ENCODE data around the gene CHIT1. TPM values are rescaled to one million over a fixed set of nuclear protein-coding genes. Genes with fewer than 3 reads are reported as not detected.
"Not testable (repeated sequence)": the region's sequence is repeated elsewhere in the genome, so short reads cannot be mapped to it uniquely, and the experiment has no call there.

The CHIT1 gene
- polyA plus RNA-seq, 1 experiment: not detected

DNA sequence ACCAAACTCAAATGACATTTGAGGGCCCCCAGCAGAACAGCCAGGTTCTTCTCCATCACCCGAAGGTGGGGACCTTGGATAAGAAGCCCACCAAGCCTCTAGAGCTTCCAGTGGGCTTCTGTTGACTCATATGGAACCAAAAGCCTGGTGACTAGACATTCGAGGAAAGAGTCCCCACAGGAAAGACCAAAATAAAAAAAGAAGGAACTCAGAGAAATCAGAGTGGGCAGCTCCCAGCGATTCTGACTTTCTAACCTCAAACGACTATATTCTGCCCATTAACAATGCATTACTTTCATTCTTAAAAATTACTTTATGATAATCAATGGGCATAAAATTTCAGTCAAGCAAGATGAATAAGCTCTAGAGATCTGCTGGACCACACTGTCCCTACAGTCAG, 9.6 kb upstream of the CHIT1 start:
- Histone ChIP-seq H3K27me3 (ENCODE audit: control insufficient read depth, insufficient read depth, low read length) (no peaks in the 10 kb centered on the region; the same call in none of the 2 replicates), H3K4me3 (ENCODE audit: low read depth, low read length) (no peak overlapping the region), H3K36me3 (ENCODE audit: control insufficient read depth, insufficient read depth, low read length) (no peaks in the 10 kb centered on the region)
- DNase-seq (ENCODE audit: low read depth): no peak
- TF ChIP-seq, protein P1, sequence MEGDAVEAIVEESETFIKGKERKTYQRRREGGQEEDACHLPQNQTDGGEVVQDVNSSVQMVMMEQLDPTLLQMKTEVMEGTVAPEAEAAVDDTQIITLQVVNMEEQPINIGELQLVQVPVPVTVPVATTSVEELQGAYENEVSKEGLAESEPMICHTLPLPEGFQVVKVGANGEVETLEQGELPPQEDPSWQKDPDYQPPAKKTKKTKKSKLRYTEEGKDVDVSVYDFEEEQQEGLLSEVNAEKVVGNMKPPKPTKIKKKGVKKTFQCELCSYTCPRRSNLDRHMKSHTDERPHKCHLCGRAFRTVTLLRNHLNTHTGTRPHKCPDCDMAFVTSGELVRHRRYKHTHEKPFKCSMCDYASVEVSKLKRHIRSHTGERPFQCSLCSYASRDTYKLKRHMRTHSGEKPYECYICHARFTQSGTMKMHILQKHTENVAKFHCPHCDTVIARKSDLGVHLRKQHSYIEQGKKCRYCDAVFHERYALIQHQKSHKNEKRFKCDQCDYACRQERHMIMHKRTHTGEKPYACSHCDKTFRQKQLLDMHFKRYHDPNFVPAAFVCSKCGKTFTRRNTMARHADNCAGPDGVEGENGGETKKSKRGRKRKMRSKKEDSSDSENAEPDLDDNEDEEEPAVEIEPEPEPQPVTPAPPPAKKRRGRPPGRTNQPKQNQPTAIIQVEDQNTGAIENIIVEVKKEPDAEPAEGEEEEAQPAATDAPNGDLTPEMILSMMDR (IDR thresholded peaks at IDR 0.05; ENCODE audit: insufficient read depth, low read depth, low read length): no peak
- CTCF ChIA-PET: interaction anchor here (0.7 to 3.6 kb wide), 3 partner anchors 23 to 30 kb away, joined by 3 to 13 read pairs (median 5); no protein-coding TSS in a partner anchor
- POLR2A ChIA-PET: no interaction called here

DNA sequence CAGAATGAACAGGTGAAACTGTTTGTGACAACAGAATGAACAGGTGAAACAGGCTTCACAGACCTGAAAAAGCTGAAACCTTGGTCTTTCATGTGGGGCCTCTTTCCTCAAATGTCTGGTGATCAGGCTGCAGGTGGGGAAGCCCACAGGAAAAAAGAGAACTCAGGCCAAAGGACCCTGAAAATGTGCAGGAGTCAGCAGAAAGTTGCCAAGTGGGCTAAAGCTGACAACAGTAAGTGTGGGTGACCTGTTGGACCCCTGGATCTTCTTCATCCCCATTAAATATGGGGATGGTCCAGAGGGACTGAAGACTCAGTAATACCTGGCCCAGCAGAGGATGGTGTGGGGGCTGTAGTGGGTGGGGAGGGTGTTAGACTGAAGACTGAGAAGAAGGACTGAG, 9.1 kb upstream of the CHIT1 start:
- ChIA-PET CTCF (interaction anchor here (0.7 to 3.6 kb wide), 3 partner anchors 23 to 31 kb away, joined by 3 to 13 read pairs (median 5); no protein-coding TSS in a partner anchor), POLR2A (no interaction called here)
- H3K36me3 ChIP-seq (ENCODE audit: control insufficient read depth, insufficient read depth, low read length): no peaks in the 10 kb centered on the region
- TF ChIP-seq, protein P1 (IDR thresholded peaks at IDR 0.05; ENCODE audit: insufficient read depth, low read depth, low read length): no peak
- H3K4me3 ChIP-seq (ENCODE audit: low read depth, low read length): no peak overlapping the region
- peaks cover under 1% of the 10 kb centered on the region for H3K27me3 ChIP-seq (ENCODE audit: control insufficient read depth, insufficient read depth, low read length)
- DNase-seq (ENCODE audit: low read depth): no peak

DNA sequence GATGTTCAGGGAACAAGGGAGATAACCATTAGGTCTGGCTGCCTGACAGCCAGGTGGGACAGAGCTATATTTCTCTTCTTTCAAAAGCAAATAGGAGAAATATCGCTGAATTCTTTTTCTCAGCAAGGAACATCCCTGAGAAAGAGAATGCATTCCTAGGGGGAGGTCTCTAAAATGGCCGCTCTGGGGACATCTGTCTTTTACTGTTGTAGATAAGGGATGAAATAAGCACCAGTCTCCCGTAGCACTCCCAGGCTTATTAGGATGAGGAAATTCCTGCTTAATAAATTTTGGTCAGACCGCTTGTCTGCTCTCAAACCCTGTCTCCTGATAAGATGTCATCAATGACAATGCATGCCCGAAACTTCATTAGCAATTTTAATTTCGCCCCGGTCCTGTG, 5.4 kb upstream of the CHIT1 start:
- POLR2A ChIA-PET; H3K27me3 ChIP-seq (ENCODE audit: control insufficient read depth, insufficient read depth, low read length); H3K4me3 ChIP-seq (ENCODE audit: low read depth, low read length); DNase-seq (ENCODE audit: low read depth); H3K36me3 ChIP-seq (ENCODE audit: control insufficient read depth, insufficient read depth, low read length): not testable (repeated sequence)
- CTCF ChIA-PET: interaction anchor here (1.5 to 3.1 kb wide), 5 partner anchors 18 to 117 kb away, joined by 3 to 9 read pairs (median 6); no protein-coding TSS in a partner anchor

DNA sequence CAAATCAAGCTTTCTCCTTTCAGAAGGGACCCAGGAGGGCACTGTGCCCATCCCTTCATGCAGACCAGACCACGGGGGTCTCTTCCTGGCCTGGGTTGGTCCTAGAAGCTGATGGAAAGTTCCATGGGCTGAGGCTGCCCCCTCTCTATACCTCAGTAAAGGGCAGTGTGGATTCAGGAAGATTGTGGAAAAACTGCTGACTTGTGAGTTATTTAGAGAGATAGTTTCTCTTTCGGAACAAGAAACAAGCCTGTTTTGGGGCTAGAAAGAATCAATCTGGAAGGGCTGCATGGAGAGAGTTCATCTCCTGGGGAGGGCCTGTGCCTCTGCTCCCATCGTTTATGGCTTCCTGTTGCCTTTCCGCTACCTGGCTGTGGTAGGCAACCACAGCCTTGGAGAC, 803 bp downstream of the CHIT1 start:
- H3K36me3 ChIP-seq (ENCODE audit: control insufficient read depth, insufficient read depth, low read length): no peaks in the 10 kb centered on the region
- TF ChIP-seq, protein P1 (IDR thresholded peaks at IDR 0.05; ENCODE audit: insufficient read depth, low read depth, low read length): no peak
- ChIA-PET POLR2A (no interaction called here), CTCF (interaction anchor here (1.1 to 7.2 kb wide), 2 partner anchors 12 to 39 kb away, joined by 3 to 40 read pairs; no protein-coding TSS in a partner anchor)
- no peak for DNase-seq (ENCODE audit: low read depth)
- peaks cover 18% of the 10 kb centered on the region for H3K27me3 ChIP-seq (ENCODE audit: control insufficient read depth, insufficient read depth, low read length)
- no peak overlapping the region for H3K4me3 ChIP-seq (ENCODE audit: low read depth, low read length)

DNA sequence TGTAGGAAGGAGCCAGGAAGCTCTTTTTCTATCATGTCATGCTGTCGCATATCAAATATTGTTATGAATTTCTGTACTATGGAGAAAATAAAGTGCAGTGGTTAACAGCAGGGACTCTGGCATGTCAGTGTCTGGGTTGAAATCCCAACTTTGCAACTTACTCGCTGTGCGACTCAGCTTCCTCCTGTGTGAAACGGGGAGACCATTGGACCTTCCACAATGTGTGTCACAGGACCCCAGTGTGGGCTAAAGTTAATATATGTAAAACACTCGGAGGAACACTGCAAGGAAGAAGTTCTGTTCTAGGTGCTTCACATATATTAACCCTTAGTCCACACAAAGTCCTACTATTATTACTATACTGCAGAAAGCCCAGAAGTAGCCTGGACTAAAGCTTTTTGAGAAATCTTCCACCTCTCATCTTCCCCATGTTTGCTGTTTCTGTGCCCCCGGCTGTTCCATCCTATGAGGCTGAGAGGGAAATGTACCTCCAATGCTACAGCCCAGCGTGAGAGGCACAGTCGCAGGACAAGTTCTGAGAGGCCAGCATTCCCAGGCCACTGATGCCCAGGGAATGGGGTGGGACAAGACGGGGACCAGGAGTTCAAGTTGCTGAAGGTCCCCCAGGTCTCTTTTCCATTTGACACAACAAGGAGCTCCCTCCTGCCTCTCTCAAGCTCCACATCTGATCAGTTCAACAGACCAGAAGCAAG, 1.9 kb downstream of the CHIT1 start:
- DNase-seq (ENCODE audit: low read depth): no peak
- POLR2A ChIA-PET: no interaction called here
- Histone ChIP-seq H3K4me3 (ENCODE audit: low read depth, low read length) (no peak overlapping the region), H3K36me3 (ENCODE audit: control insufficient read depth, insufficient read depth, low read length) (no peaks in the 10 kb centered on the region), H3K27me3 (ENCODE audit: control insufficient read depth, insufficient read depth, low read length) (peaks cover 20% of the 10 kb centered on the region)
- TF ChIP-seq, protein P1 (IDR thresholded peaks at IDR 0.05; ENCODE audit: insufficient read depth, low read depth, low read length): no peak
- CTCF ChIA-PET: interaction anchor here (1.1 to 7.2 kb wide), 3 partner anchors 11 to 94 kb away, joined by 3 to 40 read pairs (median 4); no protein-coding TSS in a partner anchor

All from BJ (cell line).